NCI-H1105 treated with DMSO at 0.1 percent for 48 hours (cell line): Measurements from ENCODE around the gene APOL2.
"Not testable (repeated sequence)": the region's sequence is repeated elsewhere in the genome, so short reads cannot be mapped to it uniquely, and the experiment has no call there.

ENCODE experiments used
- DNase-seq: peaks from one replicate; lab custom pipeline; 2025; lab: John Stamatoyannopoulos, UW

Gene APOL2

DNA sequence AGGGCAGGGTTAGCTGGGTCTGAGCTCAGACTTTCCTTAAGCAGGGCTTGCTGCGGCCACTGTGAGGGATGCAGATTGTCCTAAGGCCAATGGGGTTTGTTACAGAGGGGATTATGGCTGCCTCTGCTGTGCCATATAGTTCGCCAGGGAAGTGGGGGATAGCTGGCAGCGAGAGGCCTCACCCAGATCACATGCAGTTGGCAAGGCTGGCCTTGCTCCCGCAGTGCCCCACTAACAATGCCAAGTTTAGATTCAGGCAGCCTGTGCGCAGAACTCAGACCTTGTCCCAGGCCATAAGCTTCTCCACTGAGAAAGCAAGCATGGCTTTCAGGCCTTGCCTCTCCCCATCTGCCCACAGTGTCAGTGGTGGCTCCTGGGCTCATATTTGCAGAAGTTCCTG is 4.7 kb upstream of the APOL2 start:
- DNase-seq, result no peak

DNA sequence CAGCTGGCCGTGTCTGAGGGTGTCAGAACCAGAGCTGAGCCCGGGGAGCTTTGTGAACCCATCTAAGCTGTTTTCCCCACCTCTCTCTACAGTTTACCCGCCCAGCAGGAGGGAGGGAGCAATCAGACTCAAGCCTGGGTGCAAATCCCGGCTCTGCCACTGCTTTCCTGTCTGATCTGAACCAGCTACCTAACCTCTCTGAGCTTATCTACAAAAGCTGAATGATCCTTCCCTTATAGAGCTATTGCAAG is 252 bp downstream of the APOL2 start:
- no peak for DNase-seq

DNA sequence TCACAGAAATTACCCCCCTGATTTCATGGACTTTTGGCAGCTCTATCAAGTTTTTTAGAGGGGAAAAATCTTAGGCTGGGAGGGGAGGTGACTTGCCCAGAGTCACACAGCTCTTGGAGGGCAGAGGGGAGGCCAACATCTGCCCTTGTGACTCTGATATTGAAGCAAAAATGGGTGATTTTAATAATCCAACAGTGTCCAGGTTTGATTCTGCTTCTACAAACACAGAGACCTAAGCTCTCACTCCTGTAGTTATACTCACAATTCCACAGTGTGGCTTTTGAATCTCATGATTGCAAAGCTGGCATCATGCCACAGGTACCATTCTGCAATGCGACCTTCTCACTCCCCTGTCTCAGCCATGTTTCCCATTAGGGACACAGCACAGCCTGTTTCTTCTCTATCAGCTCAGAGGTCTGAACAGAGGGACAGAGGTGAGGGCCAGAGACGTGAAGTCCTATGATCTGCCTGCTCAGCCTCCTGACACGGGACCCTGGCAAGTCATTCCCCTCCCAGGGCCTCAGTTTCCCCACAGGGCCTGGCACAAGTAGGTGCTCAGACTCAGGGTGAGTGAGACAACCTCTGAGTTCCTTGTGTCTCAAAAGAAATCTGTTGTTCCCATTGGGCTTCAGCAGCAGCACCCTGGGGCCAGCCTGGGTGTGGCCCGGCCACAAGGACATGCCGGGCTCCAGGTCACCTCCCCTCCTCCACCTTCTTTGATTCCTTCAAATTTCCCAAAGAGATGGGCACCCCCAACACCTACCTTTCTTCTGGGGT is 766 bp downstream of the APOL2 start:
- DNase-seq, result peak; percentile 33

DNA sequence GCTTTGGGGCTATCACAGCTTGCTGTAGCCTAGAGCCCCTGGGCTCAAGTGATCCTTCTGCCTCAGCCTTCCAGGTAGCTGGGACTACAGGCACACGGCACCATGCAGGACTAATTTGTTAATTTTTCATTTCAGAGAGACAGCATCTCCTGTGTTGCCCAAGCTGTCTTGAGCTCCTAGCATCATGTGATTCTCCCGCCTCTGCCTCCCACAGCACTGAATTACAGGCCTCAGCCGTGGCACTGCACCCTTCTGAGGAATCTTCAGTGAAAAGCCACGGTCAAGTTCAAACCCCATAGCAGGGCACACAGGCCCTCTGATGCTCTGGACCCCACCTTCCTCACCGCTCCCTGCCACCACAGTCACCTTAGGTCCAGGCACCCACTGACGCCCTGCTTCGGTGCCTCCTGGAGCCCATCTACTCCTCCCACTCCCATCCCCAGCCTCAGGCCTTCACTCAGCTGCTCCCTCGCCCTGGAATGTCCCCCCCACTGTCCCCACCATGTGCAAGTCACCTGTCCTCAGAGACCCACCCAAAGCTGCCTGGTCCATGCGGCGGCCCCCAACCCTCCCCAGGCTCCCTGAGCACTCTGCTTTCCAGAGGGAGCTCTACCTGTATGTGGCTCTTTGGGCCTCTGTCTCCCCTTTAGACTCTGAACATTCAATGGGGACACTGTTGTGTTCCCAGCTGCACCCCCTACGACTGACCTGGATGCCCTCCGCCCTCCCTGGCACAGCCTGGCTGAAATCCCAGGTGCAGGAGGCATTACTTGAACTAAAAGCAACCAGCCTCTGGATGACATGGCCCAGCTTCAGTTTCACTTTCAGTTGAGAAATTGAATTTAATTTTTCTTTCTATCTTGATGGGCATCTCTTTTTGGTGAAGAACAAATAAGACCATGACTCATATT is 1.6 kb downstream of the APOL2 start:
- DNase-seq, result peak; percentile 18

DNA sequence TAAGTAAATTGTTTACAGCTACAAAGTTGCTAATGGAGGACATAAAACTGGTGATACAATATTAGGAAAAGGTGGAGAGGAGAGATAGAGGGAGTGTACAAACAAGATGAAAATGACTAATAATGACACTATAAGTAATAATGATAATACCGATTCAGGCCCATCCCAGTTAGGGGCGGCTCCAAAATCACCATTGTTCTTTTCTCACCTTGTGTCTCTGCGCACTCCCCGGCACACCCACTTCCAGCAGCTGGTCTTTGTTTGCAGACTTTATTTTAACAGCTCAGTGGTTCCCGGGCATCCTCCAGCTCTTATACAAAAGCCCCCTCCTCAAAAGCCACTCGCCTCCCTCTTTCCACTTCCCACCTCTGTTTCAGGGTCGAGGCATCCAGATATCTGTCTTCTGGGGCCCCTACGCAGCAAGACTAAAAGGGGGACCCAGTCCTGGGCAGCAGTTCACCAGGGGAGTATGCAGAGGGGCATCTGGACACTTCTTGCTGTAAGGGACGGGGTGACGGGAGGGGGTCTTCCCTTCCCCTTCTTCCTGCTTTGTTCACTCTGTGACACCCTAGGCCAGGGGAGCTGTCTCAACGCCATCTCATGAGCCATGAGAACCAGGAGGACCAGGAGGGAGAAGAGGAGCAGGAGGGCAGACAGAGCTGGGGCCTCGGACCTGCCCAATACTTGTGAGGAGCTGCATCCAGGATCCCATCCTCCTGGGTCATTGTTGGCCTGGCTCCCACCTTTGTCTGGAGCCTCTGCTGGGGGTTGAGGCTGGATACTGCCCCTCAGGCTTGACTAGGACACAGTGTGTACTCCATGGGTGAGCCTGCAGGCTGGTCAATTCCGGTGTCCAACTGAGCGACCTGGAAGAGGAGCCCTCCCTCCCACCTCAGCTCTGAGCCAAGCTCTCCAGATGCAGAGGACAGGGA is 2.7 kb downstream of the APOL2 start:
- no peak for DNase-seq

DNA sequence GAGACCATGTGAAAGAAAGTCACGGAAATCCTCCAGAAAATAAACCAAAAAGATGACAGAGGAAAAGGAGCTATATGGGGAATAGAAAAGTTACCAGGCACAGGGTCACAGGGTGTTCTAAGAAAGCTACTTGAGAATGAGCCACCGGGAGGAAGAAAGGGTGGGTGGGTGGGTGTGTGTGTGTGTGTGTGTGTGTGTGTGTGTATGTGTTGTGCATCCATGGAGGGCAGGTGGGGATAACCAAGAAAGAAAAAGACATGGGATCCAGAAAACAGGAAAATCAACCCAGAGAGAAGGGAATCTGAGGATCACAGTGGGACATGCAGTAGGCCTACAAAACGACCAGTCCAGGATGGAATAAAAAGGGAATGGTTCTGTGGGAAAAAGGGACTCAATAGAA is 3.7 kb downstream of the APOL2 start:
- DNase-seq, result no peak

DNA sequence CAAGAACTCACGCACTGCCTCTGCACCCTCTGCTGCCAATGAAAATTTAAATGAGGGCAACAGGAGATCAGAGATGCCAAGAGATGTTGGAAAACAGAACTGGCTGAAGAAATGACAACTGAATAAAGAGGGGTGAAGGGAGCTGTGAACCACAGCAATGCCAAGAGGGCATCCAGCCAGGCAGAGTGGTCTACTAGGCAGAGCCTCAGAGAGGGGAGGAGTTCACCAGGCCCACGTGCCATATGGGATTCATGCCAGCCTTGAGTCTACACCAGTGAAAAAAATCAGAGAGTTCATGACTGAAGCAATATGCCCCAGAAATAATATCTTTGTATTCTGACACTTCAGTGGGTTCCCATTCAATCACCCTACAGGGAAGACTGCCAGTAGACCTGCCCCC is 4.4 kb downstream of the APOL2 start:
- DNase-seq, result no peak

DNA sequence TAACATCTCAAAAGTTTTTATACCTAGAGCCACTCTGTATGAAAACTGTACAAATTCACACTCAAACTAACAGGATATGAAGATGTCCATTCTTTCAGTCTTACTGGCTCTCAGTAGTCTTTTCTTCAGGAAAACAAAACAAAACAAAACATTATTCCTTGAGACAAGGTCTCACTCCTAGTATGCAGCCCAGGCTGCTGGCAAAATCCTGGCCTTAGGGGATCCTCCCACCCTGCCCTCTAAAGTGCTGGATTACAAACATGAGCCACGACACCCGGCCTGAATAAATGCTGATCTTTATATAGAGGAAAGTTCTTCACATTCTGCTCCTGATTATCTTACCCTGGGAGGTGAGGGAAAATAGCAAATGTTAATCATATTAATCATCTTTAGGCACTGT is 5.1 kb downstream of the APOL2 start:
- no peak for DNase-seq

DNA sequence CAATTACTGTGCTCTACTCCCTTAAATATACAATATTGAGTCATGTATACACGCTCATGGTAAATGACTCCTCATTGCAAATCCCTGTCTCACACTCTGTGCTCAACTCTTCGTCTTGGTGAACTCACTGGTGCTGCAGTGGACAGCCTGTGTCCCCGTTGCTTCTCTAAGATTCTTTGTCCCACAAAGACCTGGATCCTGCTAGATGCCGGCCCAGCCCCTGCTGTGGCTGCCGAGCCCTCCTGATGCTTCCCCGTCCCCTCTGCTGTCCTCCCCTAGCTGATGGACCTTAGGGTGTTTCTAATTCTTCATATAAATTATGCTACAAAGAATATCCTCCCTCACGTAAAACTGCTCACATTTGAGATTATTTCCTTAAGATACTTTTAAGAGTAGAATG is 5.5 kb downstream of the APOL2 start:
- DNase-seq, result no peak

DNA sequence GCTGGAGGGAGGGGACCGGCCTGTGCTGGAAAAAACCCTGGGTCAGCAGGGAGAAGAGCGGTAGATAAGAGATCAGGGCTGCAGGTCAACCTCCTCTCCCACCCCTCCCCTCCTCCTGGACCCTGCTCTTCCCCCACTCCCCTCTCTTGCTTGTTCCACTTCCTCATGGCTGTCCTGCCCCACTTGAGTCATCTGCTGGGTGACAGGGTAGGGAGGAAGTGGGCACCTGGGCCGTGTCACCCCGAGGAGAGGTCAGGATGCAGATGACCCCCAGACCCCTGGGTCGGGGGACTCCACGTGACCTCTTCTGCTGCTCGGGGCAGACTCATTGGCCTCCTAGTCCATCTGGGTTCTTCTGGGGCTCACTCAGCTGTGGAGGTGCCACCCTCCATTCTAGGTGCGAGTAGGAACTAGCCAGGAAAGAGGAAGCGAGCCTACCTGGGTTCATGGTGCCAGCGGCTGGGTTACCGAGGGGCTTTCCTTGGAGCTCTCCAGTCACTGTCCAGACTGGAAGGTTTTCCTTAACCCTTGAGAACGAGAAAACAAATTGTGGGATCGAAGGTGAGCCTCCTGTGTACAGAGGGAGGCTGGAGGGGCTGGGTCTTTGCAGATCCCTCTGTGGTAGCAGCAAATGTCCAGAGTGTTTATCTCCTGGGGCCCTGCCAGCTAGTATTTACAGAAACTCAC is 6.5 kb downstream of the APOL2 start:
- DNase-seq, result no peak

DNA sequence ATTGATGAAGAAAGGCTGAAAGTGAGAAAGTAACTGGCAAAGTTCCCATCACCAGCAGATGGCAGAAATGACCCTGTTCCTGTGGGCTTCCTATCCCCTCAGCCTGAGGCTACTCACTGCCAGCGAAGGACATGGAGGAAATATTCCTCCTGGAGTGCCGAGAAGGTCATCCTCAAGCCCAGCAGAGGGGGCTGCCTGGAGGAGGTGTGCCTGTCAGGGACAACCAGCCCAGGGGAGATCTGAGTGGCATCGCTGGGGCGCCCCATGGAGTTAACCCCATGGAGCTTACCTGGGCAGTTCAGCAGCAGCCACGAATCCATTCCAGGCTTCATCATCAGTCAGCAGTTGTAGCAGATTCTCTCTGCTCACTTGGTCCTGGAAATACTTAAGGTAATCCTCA is 8.3 kb downstream of the APOL2 start:
- not testable (repeated sequence) for DNase-seq

DNA sequence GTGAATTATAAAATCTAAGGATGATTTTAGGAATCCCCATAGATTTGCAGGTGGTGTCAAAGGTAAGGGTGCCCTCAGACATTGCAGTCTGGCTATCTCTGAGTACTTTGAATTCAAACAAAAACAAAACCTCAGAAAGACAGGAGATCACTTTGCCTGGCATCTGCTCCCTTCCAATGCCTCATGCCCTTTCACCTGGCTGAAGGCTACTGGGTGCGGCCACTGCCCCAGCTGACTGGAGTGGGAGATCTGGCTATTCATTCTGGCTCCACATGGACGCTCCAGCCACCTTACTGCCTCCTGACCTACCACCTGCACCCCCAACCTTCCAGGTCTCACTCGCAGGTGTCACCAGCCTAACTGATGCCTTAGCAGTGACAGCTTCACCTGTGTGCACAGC is 9.7 kb downstream of the APOL2 start:
- not testable (repeated sequence) for DNase-seq

DNA sequence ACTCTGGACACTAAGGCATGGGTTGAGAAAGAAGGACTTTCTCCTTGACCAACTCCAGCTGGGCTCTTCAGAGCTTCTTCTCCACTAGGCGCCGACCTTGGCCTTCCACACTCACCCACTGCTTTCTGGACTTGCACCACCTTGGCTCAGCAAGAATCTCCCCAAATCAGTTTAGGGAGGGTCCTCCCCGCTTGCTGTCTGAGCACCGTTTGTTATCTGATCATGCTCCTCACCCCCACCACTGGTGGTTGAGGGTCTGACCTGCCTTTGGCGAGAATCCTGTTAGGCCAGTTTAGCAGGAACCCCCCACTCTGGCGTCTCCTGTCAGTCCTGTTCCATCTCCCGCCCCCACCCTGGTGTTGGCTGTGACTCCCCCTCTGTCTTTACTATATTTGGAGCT is 10.4 kb downstream of the APOL2 start:
- no peak for DNase-seq

DNA sequence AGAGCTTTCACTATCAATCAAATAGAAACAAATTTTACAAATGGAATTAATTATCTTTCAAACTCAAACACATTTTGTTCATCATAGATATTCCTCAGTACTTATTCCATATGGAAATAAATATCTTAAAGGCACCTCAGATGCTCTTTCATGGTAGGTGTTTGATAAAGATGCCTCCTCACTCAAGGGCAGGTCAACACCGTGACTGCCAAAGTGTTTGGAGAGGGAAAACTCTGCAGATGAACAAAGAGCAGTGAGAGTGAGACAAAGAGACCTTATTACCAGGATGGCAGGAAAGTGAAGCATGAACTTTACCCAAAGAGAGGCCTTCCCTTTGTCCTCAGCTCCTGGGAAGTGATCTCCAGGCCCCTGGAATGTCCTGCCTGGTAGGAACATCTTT is 11.0 kb downstream of the APOL2 start:
- not testable (repeated sequence) for DNase-seq

DNA sequence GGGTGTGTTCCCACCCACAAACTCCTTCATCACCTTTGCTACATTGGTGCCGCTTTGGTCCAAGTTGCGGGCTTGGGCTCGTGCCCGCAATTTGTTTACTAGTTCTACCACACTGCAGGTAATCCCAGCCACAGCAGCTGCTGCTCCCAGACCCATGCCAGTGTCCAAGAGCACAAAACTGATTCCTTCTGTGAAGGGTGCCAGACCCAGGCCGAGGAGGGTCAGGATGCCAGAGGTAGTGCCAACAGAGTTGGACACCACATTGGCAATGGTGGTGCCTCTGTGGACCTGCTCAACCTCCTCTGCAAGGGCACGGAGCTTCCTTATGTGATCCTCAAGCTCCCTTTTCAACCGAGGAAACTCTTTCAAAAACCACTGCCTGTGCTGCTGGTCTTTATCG is 11.5 kb downstream of the APOL2 start:
- no peak for DNase-seq

DNA sequence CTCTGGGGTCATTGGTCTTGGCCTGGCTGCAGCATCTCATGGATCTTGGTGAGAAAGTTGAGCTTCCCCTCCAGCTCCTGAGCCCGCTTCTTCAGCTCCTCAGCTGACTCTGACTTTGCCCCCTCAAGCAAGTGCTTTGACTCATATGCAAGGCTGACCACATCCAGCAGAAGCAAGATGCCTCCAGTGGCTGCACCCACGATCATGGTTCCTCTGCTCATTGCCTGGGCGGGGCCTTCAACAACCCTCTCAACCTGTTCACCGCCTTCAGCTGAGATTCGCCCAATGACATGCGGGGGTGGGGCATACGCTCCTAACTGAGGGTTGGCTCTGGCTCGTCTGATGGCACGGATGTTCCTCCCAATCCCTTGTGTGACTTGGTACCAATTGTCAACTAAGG is 11.9 kb downstream of the APOL2 start:
- DNase-seq, result no peak

DNA sequence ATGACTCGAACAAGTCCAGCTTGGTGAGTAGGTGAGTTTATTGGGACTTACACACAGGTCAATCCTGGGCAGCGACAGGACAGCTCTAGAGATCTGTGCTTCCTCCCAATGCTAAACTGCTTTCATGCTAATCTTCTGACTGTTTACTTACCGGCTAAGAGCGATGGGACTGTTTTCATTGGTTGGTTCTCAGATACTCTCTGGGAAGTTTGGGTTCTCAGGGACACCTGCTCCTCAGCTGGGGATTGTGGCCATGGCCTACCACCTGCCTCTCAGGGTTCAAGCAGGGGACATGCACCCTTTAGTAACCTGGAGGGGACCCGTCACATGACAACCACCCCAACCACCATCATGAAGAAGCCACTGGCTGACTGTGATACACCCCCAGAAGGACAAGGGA is 13.1 kb downstream of the APOL2 start:
- DNase-seq, result no peak

DNA sequence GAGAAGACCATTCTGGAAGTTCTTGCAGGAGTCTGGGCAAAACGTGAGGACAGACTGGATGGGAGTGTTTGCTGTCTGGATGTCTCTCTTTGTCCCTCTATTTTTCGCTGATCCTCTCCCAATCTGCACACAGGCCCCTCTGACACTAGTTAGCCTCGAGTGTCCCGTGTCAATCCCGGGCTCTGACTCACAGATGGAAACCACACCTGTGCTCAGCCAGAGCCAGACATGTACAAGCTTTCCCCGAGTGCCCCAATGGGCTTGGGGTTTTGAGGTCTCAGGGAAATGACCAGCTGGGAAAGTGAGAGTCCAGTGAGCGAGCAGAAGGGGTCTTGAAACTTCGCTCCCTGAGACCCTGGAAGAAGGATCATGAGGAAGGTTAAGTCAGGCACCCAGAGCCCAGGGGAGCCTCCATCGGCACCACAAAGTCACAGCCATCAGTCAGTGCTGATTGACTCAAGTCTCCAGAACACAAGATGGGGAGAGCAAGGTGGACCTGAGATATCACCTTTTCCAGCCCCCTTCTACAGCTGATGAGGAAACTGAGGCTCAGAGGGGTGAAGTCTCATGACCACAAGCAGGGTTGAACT is 13.9 kb downstream of the APOL2 start:
- no peak for DNase-seq

DNA sequence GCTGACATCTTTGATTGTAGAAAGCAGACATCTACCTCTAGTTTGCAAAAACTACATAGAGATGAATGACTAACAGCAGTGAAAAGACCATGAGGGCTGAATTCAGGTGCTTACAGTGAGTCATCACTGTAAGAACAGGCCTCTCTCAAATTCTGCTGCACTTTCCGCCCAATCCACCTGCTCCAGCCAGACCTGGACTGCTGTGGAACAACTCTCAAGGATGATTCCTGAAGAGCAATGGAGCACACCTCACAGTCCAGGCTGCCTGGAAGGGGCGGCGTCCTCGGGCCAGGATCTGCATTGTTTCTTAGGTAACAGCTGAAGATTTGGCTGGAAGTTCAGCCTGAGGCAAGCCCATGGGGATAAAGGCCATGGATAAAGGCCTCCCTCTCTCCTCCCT is 15.1 kb downstream of the APOL2 start:
- DNase-seq, result no peak

DNA sequence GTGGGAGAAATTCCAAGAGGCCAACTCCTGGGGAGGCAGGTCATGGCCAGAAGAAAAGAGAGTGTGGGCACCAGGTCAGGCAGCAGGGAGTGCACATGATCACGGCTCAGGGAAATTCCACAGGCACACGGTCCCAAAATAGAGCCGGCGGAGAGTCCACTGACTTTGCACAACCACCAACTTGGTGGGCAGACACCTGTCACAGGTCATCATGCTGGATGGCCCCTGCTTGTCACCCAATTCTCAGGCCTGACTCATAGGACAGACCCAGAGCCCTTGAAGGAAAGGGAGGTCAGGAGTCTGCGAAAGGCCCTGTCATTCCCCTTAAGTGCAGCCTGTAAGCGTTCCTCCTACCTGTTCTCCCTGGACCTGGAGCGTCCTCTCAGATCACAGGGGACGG is 15.8 kb downstream of the APOL2 start:
- DNase-seq, result no peak

DNA sequence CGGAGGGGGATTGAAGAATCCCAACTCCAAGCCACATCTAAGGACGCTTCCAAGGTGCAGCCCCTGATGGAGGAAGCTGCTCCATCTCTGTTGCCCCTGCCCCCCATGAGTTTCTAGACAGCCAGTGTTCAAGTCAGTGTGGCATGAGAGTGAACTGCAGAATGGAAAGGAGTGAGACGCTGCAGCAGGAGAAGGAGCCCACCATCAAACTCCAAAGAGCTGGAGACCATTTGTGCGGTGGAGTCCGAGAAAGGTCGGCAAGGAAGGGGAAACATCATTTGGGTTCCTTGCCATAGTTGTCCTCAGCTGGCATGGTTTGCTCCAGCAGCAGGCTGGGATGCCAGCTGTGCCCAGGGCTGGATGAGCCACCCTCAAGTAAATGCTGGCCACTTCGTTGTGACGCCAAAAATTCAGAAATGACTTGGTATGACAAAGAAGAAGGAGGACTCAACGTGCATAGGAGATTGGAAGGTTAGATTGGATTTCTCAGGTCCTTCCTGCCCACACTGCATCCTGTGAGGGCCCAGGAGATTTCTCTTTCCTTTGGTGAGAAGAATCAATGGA is 16.4 kb downstream of the APOL2 start:
- DNase-seq, result no peak
